ENCODE results near the gene SMOC2.

The SMOC2 gene

DNA sequence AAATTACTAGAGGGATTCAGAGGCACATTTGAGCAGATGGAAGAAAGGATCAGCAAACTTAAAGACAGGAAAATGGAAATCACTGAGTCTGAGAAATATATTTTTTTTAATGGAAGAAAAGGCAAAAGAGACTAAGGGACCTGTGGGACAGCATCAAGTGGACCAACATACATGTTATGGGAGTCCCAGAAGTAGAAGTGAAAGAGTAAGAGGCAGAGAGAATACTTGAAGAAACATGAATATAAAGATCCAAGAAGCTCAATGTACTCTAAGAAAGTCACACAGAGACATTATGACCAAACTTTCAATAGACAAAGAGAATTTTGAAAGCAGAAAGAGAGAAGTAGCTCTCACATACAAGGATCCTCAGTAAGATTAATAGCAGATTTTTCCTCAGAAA, 39.5 kb downstream of the SMOC2 start:
- no peak for DNase-seq

DNA sequence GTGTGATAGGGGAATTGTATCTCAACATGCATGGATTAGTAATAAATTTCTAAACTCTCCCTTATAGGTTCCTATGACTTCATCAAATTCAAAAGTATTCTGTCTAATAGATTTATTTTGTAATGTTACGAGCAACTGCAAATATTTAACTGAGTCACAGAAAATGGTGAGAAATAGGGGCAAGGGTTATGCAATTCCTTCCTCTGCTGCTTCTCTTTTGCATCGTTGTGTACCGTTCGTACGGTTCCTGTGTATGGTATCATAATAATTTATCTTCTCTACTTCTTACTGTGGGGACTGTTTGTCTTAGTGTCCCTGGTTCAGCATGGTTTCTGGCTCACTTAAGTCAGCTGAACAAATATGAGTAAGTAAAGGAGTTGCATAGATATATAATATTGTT, 44.8 kb downstream of the SMOC2 start:
- DNase-seq: no peak

DNA sequence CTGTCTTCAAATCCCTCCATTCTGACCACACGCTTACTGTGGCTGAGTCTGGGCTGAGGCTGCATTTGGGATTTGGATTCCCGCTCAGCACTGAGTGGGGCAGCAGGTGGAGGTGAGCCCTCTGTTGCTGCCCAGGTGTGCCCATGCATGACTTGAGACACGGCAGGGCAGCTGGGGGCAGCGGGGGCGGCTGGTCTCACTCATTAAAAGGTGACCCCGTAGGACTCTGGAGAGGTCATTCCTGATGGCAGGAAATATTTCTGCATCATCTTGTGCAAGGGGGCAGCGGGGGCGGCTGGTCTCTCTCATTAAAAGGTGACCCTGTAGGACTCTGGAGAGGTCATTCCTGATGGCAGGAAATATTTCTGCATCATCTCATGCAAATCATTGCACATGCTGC, 49.8 kb downstream of the SMOC2 start:
- DNase-seq: no peak

DNA sequence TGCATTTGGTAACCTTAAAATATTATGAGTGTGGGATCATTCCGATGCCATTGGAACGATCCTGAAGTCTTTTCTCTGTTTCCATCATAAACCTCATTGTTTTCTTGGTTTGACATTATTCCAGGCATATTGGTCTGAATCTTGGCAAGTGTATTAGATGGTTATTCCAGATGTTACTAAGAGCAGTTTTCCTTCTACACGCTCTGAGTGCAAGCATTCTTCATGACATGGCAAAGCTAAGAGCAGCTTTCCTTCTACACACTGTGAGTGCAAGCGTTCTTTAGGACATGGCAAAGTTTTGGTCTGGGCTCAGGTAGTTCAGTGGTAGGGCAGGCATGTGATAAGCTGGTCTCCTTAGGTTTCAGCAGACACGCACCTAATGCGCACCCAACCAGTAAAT, 53.0 kb downstream of the SMOC2 start:
- no peak for DNase-seq

GRCh38 chr6:168494726-168495125, 53.7 kb downstream of the SMOC2 start:
- no peak for DNase-seq

GRCh38 chr6:168495133-168495532, 54.1 kb downstream of the SMOC2 start:
- no peak for DNase-seq

DNA sequence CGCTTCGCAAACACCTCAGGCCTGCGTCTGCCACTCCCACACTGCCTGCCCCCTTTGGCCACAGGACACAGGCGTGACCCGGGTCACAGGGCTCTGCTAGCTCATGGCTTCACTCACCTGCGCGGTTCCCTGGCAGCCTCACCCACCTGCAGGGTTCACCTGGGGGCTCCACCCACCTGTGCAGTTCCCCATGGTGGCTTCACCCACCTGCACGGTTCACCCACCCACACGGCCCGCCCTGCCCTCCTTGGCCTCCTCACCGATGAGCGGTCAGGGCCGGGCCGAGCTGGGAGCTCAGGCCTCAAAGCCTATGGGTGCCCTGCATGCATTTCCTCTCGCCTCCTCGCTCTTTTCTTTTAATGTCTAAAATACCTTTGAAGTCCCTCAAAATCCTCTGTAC, 54.7 kb downstream of the SMOC2 start:
- no peak for DNase-seq

- no peak for DNase-seq
Observed at GRCh38 chr6:168496139-168496996, 55.4 kb downstream of the SMOC2 start.

DNA sequence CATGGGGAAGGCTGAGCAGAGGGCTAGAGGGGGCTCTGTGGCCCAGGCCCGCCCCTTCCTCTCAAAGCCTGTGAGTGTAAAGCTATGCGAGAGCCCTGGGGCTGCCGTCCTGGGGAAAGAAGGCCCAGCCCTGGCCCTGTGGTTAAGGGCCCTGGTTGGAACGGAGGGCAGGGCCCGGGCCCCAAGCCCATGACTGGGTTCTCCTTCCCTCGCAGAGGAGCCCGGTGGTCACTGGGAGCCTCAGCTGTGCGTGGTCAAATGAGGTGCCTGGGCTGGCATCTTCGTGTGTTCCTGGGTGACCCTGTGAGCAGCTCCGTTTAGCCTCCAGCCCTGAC, 56.0 kb downstream of the SMOC2 start:
- no peak for DNase-seq

DNA sequence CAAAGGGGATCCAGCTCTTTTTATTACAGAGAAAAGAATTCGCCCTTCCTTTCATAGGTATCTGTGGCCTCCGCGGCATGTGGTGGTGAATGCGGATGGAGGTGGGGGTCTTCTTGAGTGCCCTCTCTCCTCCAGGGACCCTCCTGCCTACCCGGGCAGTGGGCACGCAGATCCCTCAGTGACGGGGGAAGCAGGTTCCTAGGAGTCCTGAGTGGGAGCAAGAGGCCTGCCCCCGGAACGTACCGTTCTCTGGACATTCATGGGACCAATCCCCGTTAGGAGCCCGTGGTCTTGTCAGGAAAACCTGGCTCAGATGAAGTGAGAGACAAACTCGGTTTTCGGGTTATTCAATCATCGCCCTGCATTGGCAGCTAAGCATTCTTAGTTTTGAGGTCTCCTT, 56.4 kb downstream of the SMOC2 start:
- DNase-seq: no peak

- DNase-seq: no peak
Observed at GRCh38 chr6:168498161-168498843, 57.3 kb downstream of the SMOC2 start.

DNA sequence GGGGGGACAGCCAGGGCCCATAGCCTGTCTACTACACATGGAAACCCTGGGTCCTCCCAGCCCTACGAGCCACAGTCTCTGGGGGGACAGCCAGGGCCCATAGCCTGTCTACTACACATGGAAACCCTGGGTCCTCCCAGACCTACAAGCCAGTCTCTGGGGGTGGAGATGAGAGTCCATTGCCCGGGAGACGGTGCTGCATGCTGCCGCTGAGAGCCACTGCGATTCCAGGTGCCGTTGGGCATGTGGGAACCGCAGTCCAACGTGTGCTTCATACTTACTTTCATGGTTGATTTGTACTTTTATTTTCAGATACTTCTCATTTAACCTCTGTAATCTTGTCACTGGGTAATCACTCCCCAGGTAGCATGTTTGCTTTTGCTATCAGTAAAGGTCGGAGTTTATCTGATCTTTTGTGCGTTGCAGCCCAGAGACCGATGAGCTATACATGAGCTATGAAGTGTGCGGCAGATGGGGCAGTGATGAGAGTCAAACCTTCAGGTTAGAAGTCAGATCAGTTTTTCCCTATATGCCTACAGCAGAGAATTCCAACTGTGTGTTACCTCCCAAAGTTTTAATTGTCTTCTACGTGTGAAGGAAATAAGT, 58.2 kb downstream of the SMOC2 start:
- DNase-seq: no peak

DNA sequence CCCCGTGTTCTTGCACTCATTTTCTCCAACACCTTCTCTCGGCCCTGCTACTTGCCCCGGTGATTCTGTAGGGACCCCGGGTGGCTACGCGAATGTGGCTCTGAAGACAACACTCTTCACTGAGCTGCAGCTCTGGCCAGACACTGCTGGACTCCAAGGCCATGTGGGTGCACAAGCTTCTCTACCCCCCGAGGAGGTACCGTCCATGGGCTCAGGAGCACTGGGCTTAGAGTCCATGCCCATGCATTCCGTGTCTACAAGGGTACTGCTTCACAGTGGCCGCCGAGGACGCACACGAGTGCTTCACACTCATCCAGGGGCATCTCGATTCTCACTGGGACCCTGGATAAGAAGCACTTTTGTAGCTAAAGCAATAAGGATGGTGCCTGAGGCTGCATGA, 59.5 kb downstream of the SMOC2 start:
- no peak for DNase-seq

- no peak for DNase-seq
Observed at GRCh38 chr6:168501561-168501960, 60.6 kb downstream of the SMOC2 start.

DNA sequence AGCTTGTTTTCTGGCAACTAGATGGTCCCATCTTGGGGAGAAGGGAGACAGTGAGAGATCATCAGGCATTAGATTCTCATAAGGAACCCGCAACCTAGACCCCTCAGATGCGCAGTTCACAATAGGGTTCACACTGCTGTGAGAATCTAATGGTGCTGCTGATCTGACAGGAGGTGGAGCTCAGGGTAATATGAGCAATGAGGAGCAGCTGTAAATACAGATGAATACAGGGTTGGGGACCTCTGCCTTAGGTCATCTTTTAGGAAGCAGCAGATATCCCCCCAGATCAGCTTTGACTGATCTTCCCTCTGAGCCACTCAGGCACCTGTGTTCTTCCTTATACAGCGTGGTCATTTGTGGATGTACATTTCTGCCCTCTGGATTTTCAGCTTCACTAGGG, 63.4 kb downstream of the SMOC2 start:
- no peak for DNase-seq

- DNase-seq: no peak
Observed at GRCh38 chr6:168506460-168506859, 65.5 kb downstream of the SMOC2 start.

DNA sequence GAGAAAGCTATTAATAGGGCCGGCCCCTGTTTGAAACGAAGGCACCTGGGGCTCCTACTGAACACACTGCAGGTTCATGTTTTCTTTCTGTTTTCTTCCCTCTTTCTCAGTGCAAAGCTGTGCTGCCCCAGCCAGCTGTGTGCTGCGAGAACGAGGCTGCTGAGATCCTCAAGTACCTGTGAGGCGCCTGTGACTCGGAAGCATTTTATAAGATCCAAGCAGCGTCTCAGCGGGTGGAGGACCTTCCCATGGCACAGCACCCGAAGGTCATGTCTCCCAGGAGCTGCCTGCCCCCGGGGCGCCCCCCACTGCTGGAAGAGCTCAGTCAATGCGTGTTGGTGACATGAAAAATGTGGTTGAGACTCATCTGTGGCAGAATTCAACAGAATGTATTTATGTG, 66.3 kb downstream of the SMOC2 start:
- DNase-seq: no peak

DNA sequence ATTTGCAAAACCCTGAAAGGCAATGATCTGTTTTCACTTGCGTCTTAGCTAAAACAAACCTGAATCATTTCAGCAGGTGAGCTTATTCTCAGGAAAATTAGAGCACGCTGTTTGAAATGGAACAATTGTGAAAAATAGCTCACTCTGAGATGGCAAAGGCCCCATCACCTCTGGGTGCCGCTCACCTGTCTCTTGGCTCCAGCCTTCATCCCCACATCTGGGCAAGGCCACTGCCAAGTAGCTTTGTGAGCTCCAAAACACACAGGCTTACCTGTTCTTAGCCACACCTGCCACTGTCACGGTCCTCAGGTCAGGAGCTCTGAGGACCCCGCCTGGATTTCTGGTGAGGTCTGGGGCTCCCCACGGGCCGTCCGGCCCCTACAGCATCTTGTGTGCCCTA, 66.7 kb downstream of the SMOC2 start:
- no peak for DNase-seq

- DNase-seq: no peak
Observed at GRCh38 chr6:168508903-168509302, 67.9 kb downstream of the SMOC2 start.

DNA sequence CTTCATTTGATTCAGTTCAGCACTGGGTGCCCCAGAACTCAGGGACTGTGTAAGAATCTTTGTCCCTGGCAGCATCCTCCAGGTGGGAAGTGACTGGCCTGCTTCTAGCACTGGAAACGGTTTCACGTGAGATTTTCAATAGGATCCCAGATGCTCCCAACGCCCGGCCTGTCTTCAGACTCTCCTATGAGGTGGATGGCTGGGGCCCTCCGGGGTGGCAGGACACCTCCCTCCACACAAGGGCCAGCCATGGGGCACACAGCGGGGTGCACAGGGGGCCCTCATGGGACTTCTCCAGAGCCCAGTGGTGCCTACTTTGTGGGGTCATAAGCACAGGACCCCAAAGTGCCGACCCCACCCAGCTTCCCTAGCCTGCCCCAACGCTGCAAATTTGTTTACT, 72.8 kb downstream of the SMOC2 start:
- no peak for DNase-seq

DNA sequence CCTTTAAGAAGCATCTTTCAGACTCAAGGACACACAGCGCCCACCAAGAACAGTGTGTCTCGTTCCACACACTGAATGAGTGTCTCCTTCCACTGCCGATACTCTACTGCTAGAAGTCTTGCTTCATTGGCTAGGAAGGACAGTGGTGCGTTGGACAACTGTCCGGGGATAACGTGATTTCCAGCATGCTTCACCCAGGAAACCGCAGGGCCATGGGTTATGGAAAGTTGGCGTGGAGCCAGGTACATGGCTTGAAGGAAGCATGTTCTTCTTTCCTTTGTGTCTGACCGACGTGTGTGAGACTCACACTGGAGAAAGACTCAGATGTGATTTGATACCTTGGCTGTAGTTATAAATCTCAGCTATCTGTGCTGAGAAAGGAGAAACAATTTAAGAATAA, 73.2 kb downstream of the SMOC2 start:
- DNase-seq: no peak

- no peak for DNase-seq
Observed at GRCh38 chr6:168515376-168515775, 74.4 kb downstream of the SMOC2 start.
